SK-N-SH treated with all-trans-retinoic acid at 6 μM for 48 hours (cell line): ENCODE data around the gene PDE8A.

Source experiments
- GLIS3 ChIP-seq: fragments of 250-450 bp; sonication (Bioruptor Pico); IDR thresholded peaks from 2 replicates; pipeline ENCODE4 v1.5.0; 2020; ENCODE audit warnings: mild to moderate bottlenecking, moderate library complexity
- PPARA ChIP-seq: fragments of 250-450 bp; sonication (Bioruptor Pico); IDR thresholded peaks from 2 replicates; pipeline ENCODE4 v1.5.0; 2020; ENCODE audit warnings: mild to moderate bottlenecking, borderline replicate concordance
- RARB ChIP-seq: fragments of 250-450 bp; sonication (Bioruptor Pico); IDR thresholded peaks from 2 replicates; pipeline ENCODE4 v1.8.0; 2021; ENCODE audit warnings: mild to moderate bottlenecking, moderate library complexity
- SNAI2 ChIP-seq: fragments of 250-450 bp; sonication (Bioruptor Pico); IDR thresholded peaks from 2 replicates; pipeline ENCODE4 v1.5.0; 2020; ENCODE audit warnings: mild to moderate bottlenecking, moderate library complexity
- TCF4 ChIP-seq: fragments of 250-450 bp; sonication (Bioruptor Pico); IDR thresholded peaks from 2 replicates; pipeline ENCODE4 v1.8.0; 2021; ENCODE audit warnings: mild to moderate bottlenecking, moderate library complexity, borderline replicate concordance
- TOX ChIP-seq: fragments of 250-450 bp; sonication (Bioruptor Pico); IDR thresholded peaks from 2 replicates; pipeline ENCODE4 v1.8.0; 2021; ENCODE audit warnings: mild to moderate bottlenecking, moderate library complexity, borderline replicate concordance
- ZC3H10 ChIP-seq: fragments of 250-450 bp; sonication (Bioruptor Pico); IDR thresholded peaks from 2 replicates; pipeline ENCODE4 v1.5.1; 2021; ENCODE audit warnings: mild to moderate bottlenecking, moderate library complexity
- ZFP3 ChIP-seq: fragments of 250-450 bp; sonication (Bioruptor Pico); IDR thresholded peaks from 2 replicates; pipeline ENCODE4 v1.5.0; 2020; ENCODE audit warnings: mild to moderate bottlenecking, moderate library complexity
- ZFP30 ChIP-seq: fragments of 450-650 bp; formaldehyde crosslinking; IDR thresholded peaks from 2 replicates; pipeline ENCODE4 v1.5.0; 2022; ENCODE audit warnings: mild to moderate bottlenecking, moderate library complexity
- ZNF565 ChIP-seq: fragments of 450-650 bp; formaldehyde crosslinking; conservative IDR thresholded peaks from 2 replicates; pipeline ENCODE4 v1.5.0; 2020; ENCODE audit warnings: low read depth, mild to moderate bottlenecking, moderate library complexity
- TF ChIP-seq, protein P1 (sequence below): fragments of 250-450 bp; sonication (Bioruptor Pico); IDR thresholded peaks from 2 replicates; pipeline ENCODE4 v1.8.0; 2021; ENCODE audit warnings: low read depth, mild to moderate bottlenecking, moderate library complexity, borderline replicate concordance
- TF ChIP-seq, protein P2 (sequence below): fragments of 250-450 bp; sonication (Bioruptor Pico); IDR thresholded peaks from 2 replicates; pipeline ENCODE4 v1.5.1; 2020; ENCODE audit warnings: low read depth, mild to moderate bottlenecking, moderate library complexity
- TF ChIP-seq, protein P3 (sequence below): fragments of 250-450 bp; sonication (Bioruptor Pico); IDR thresholded peaks from 2 replicates; pipeline ENCODE4 v1.8.0; 2020; ENCODE audit warnings: mild to moderate bottlenecking, moderate library complexity, borderline replicate concordance
- TF ChIP-seq, protein P4 (sequence below): fragments of 250-450 bp; sonication (Bioruptor Pico); IDR thresholded peaks from 2 replicates; pipeline ENCODE4 v1.5.1; 2021; ENCODE audit warnings: mild to moderate bottlenecking, moderate library complexity

DNA sequence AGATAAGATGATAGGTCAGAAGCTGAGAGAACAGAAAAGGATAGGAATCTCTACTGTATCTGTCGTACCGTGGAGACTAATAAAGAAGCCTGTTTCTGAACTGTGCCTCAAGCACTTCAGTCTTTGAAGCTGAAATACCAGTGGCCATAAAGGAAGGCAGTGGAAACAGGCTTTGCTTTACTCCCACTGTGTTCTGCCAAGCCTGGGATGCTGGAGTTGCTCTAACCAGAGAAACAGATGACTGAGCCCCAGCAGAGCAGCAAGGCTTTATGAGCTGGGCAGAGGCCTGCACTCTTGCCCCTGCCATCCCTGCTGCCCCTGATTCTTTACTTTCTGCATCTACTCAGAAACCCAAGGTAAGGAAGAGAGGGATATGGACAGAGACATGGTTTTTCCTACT is 89.4 kb downstream of the PDE8A start:
- TF ChIP-seq SNAI2 (CRISPR knock-in tag) (no peak), ZFP30 (CRISPR knock-in tag) (no peak), TCF4 (CRISPR knock-in tag) (no peak), TOX (no peak), ZC3H10 (CRISPR knock-in tag) (no peak), RARB (CRISPR knock-in tag) (no peak), GLIS3 (CRISPR knock-in tag) (no peak), ZNF565 (CRISPR knock-in tag) (no peak), PPARA (no peak), ZFP3 (CRISPR knock-in tag) (no peak)
- TF ChIP-seq, protein P1, sequence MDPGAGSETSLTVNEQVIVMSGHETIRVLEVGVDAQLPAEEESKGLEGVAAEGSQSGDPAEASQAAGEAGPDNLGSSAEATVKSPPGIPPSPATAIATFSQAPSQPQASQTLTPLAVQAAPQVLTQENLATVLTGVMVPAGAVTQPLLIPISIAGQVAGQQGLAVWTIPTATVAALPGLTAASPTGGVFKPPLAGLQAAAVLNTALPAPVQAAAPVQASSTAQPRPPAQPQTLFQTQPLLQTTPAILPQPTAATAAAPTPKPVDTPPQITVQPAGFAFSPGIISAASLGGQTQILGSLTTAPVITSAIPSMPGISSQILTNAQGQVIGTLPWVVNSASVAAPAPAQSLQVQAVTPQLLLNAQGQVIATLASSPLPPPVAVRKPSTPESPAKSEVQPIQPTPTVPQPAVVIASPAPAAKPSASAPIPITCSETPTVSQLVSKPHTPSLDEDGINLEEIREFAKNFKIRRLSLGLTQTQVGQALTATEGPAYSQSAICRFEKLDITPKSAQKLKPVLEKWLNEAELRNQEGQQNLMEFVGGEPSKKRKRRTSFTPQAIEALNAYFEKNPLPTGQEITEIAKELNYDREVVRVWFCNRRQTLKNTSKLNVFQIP (CRISPR knock-in tag) = no peak
- TF ChIP-seq, protein P2, sequence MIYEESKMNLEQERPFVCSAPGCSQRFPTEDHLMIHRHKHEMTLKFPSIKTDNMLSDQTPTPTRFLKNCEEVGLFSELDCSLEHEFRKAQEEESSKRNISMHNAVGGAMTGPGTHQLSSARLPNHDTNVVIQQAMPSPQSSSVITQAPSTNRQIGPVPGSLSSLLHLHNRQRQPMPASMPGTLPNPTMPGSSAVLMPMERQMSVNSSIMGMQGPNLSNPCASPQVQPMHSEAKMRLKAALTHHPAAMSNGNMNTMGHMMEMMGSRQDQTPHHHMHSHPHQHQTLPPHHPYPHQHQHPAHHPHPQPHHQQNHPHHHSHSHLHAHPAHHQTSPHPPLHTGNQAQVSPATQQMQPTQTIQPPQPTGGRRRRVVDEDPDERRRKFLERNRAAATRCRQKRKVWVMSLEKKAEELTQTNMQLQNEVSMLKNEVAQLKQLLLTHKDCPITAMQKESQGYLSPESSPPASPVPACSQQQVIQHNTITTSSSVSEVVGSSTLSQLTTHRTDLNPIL (CRISPR knock-in tag) = no peak
- TF ChIP-seq, protein P3, sequence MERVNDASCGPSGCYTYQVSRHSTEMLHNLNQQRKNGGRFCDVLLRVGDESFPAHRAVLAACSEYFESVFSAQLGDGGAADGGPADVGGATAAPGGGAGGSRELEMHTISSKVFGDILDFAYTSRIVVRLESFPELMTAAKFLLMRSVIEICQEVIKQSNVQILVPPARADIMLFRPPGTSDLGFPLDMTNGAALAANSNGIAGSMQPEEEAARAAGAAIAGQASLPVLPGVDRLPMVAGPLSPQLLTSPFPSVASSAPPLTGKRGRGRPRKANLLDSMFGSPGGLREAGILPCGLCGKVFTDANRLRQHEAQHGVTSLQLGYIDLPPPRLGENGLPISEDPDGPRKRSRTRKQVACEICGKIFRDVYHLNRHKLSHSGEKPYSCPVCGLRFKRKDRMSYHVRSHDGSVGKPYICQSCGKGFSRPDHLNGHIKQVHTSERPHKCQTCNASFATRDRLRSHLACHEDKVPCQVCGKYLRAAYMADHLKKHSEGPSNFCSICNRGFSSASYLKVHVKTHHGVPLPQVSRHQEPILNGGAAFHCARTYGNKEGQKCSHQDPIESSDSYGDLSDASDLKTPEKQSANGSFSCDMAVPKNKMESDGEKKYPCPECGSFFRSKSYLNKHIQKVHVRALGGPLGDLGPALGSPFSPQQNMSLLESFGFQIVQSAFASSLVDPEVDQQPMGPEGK (CRISPR knock-in tag) = no peak
- TF ChIP-seq, protein P4, sequence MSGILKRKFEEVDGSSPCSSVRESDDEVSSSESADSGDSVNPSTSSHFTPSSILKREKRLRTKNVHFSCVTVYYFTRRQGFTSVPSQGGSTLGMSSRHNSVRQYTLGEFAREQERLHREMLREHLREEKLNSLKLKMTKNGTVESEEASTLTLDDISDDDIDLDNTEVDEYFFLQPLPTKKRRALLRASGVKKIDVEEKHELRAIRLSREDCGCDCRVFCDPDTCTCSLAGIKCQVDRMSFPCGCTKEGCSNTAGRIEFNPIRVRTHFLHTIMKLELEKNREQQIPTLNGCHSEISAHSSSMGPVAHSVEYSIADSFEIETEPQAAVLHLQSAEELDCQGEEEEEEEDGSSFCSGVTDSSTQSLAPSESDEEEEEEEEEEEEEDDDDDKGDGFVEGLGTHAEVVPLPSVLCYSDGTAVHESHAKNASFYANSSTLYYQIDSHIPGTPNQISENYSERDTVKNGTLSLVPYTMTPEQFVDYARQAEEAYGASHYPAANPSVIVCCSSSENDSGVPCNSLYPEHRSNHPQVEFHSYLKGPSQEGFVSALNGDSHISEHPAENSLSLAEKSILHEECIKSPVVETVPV (CRISPR knock-in tag) = no peak
